Measurements from ENCODE around the gene EPHA5.

EPHA5 gene

DNA sequence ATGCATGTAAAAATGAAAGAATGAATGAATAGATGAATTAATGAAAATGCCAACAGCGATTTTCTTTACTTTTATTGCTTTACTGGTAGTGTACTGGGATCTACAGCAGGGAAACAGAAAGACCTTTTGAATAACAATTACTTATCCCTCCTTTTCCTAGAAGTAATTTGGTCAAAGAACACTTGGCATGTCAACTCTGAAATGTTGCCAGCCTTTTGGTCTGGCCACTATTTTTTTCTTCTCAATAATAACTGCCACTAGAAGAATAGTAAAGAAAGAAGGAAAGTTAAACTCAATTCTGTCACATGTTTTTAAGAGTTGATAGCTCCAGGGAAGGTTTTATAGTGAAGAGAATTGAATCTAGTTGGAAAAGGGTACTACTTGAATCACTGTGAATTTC is 52.9 kb downstream of the EPHA5 start:
- Histone ChIP-seq H3K9me3 (ENCODE audit: low read length) (no peaks in the 10 kb centered on the region), H3K4me1 (ENCODE audit: insufficient read depth, low read length) (no peaks in the 10 kb centered on the region), H3K36me3 (ENCODE audit: insufficient read depth, low read length) (no peaks in the 10 kb centered on the region), H3K27ac (ENCODE audit: low read depth, low read length) (no peak overlapping the region), H3K4me3 (ENCODE audit: low read depth in 1 of 2, low read length in 2 of 2) (no peak overlapping the region), H3K9ac (ENCODE audit: low read length) (no peak overlapping the region), H3K27me3 (ENCODE audit: control insufficient read depth in 1 of 2, insufficient read depth in 2 of 2, low read length in 2 of 2) (no peaks in the 10 kb centered on the region)

- H3K36me3 ChIP-seq (ENCODE audit: insufficient read depth, low read length): no peaks in the 10 kb centered on the region
- H3K27ac ChIP-seq (ENCODE audit: low read depth, low read length): no peak overlapping the region
- no peaks in the 10 kb centered on the region for H3K9me3 ChIP-seq (ENCODE audit: low read length)
- H3K9ac ChIP-seq (ENCODE audit: low read length): no peak overlapping the region
- no peaks in the 10 kb centered on the region for H3K4me1 ChIP-seq (ENCODE audit: insufficient read depth, low read length)
- H3K27me3 ChIP-seq (ENCODE audit: control insufficient read depth in 1 of 2, insufficient read depth in 2 of 2, low read length in 2 of 2): no peaks in the 10 kb centered on the region
- H3K4me3 ChIP-seq (ENCODE audit: low read depth in 1 of 2, low read length in 2 of 2): no peak overlapping the region
These were observed 65.8 kb downstream of the EPHA5 start for GRCh38 chr4:65604515-65604914.

- Histone ChIP-seq H3K9ac (ENCODE audit: low read length) (no peak overlapping the region), H3K36me3 (ENCODE audit: insufficient read depth, low read length) (no peaks in the 10 kb centered on the region), H3K9me3 (ENCODE audit: low read length) (no peaks in the 10 kb centered on the region), H3K27me3 (ENCODE audit: control insufficient read depth in 1 of 2, insufficient read depth in 2 of 2, low read length in 2 of 2) (no peaks in the 10 kb centered on the region), H3K27ac (ENCODE audit: low read depth, low read length) (no peak overlapping the region), H3K4me3 (ENCODE audit: low read depth in 1 of 2, low read length in 2 of 2) (no peak overlapping the region), H3K4me1 (ENCODE audit: insufficient read depth, low read length) (no peaks in the 10 kb centered on the region)
These were observed 69.6 kb downstream of the EPHA5 start for GRCh38 chr4:65600656-65601055.

DNA sequence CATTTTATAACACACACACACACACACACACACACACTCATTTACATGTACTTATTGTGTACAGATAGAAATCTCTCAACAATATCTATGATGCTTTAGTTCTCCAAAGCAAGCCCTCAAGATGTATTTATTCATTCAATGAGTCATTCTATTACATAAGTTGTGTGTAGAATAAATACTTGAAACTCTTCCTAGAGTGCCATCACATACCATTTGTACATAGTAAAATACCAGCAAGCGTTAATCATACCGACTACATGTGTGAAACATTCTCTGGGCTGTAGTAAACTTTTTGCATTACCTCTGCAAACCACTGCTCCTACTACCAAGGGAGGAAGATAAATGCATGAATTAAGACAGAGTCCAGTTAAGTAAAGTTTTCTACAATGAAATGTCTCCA is 70.9 kb downstream of the EPHA5 start:
- H3K9me3 ChIP-seq (ENCODE audit: low read length): no peaks in the 10 kb centered on the region
- no peaks in the 10 kb centered on the region for H3K4me1 ChIP-seq (ENCODE audit: insufficient read depth, low read length)
- no peaks in the 10 kb centered on the region for H3K27me3 ChIP-seq (ENCODE audit: control insufficient read depth in 1 of 2, insufficient read depth in 2 of 2, low read length in 2 of 2)
- no peak overlapping the region for H3K27ac ChIP-seq (ENCODE audit: low read depth, low read length)
- H3K9ac ChIP-seq (ENCODE audit: low read length): no peak overlapping the region
- H3K4me3 ChIP-seq (ENCODE audit: low read depth in 1 of 2, low read length in 2 of 2): no peak overlapping the region
- H3K36me3 ChIP-seq (ENCODE audit: insufficient read depth, low read length): no peaks in the 10 kb centered on the region

- Histone ChIP-seq H3K9ac (ENCODE audit: low read length) (no peak overlapping the region), H3K27ac (ENCODE audit: low read depth, low read length) (no peak overlapping the region), H3K9me3 (ENCODE audit: low read length) (no peaks in the 10 kb centered on the region), H3K36me3 (ENCODE audit: insufficient read depth, low read length) (no peaks in the 10 kb centered on the region), H3K4me1 (ENCODE audit: insufficient read depth, low read length) (no peaks in the 10 kb centered on the region), H3K4me3 (ENCODE audit: low read depth in 1 of 2, low read length in 2 of 2) (no peak overlapping the region), H3K27me3 (ENCODE audit: control insufficient read depth in 1 of 2, insufficient read depth in 2 of 2, low read length in 2 of 2) (no peaks in the 10 kb centered on the region)
These were observed 72.6 kb downstream of the EPHA5 start for GRCh38 chr4:65597697-65598096.

- Histone ChIP-seq H3K27ac (ENCODE audit: low read depth, low read length) (no peak overlapping the region), H3K27me3 (ENCODE audit: control insufficient read depth in 1 of 2, insufficient read depth in 2 of 2, low read length in 2 of 2) (no peaks in the 10 kb centered on the region), H3K4me3 (ENCODE audit: low read depth in 1 of 2, low read length in 2 of 2) (no peak overlapping the region), H3K36me3 (ENCODE audit: insufficient read depth, low read length) (no peaks in the 10 kb centered on the region), H3K9ac (ENCODE audit: low read length) (no peak overlapping the region), H3K4me1 (ENCODE audit: insufficient read depth, low read length) (no peaks in the 10 kb centered on the region), H3K9me3 (ENCODE audit: low read length) (no peaks in the 10 kb centered on the region)
These were observed 78.2 kb downstream of the EPHA5 start for GRCh38 chr4:65592089-65592488.

DNA sequence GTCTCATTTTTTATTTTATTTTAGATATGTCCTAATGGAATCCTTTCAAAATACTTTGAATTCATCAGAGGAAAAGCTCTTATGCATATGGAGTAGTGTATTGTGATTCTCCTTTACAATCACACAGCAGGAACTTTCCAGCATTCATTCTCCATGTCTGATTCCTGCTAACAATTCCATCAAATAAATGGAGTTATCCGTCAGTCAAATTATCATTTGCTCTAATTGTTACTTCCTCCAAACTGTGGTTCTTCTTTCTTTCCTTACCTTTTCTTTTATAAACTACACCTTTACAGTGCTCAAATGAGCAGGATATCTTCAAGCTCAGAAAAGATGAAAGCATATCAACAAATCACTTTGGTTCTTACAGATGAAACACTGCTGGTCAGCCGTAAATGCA is 80.4 kb downstream of the EPHA5 start:
- no peaks in the 10 kb centered on the region for H3K4me1 ChIP-seq (ENCODE audit: insufficient read depth, low read length)
- H3K36me3 ChIP-seq (ENCODE audit: insufficient read depth, low read length): no peaks in the 10 kb centered on the region
- no peaks in the 10 kb centered on the region for H3K9me3 ChIP-seq (ENCODE audit: low read length)
- no peak overlapping the region for H3K9ac ChIP-seq (ENCODE audit: low read length)
- no peak overlapping the region for H3K27ac ChIP-seq (ENCODE audit: low read depth, low read length)
- H3K4me3 ChIP-seq (ENCODE audit: low read depth in 1 of 2, low read length in 2 of 2): no peak overlapping the region
- no peaks in the 10 kb centered on the region for H3K27me3 ChIP-seq (ENCODE audit: control insufficient read depth in 1 of 2, insufficient read depth in 2 of 2, low read length in 2 of 2)

DNA sequence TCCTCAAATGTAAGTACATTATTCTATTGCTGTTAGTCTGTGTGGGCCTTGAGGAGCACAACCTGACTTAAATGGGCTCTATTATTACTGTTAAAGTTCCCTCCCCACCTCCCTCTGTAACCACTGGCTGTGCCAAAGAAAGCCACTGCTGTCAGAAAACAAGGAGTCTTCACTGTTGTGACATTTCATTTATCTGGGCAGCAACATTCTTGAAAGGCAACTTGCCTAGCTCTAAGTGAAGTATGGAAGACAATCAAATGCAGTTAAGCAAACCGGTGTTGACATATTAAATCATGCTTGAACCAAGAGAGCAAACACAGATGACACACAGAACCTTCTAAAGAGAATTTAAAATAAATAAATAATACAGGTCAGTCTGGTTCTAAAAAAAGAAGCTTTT is 81.0 kb downstream of the EPHA5 start:
- H3K4me1 ChIP-seq (ENCODE audit: insufficient read depth, low read length): no peaks in the 10 kb centered on the region
- H3K9ac ChIP-seq (ENCODE audit: low read length): no peak overlapping the region
- no peak overlapping the region for H3K27ac ChIP-seq (ENCODE audit: low read depth, low read length)
- no peak overlapping the region for H3K4me3 ChIP-seq (ENCODE audit: low read depth in 1 of 2, low read length in 2 of 2)
- H3K9me3 ChIP-seq (ENCODE audit: low read length): no peaks in the 10 kb centered on the region
- H3K36me3 ChIP-seq (ENCODE audit: insufficient read depth, low read length): no peaks in the 10 kb centered on the region
- H3K27me3 ChIP-seq (ENCODE audit: control insufficient read depth in 1 of 2, insufficient read depth in 2 of 2, low read length in 2 of 2): no peaks in the 10 kb centered on the region

DNA sequence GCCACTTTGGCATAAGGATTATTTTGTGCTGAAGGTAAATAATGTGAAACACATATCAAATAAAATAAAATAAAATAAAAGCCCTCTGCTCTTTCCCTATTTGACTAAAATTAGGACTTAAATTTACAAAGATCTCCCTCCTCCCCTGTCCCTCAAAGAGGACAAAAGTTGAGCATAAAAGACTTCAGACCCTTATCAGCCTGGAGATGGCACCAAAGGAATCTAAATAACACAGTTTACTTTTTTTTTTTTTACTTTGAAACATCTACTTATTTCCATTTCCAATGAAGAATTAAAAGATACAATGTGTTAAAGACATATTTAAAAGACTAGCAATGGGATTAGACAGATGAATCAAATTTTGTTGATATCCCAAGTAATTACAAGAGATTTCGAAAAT is 89.7 kb downstream of the EPHA5 start:
- Histone ChIP-seq H3K27ac (ENCODE audit: low read depth, low read length) (no peak overlapping the region), H3K9ac (ENCODE audit: low read length) (no peak overlapping the region), H3K4me3 (ENCODE audit: low read depth in 1 of 2, low read length in 2 of 2) (no peak overlapping the region), H3K36me3 (ENCODE audit: insufficient read depth, low read length) (no peaks in the 10 kb centered on the region), H3K27me3 (ENCODE audit: control insufficient read depth in 1 of 2, insufficient read depth in 2 of 2, low read length in 2 of 2) (no peaks in the 10 kb centered on the region), H3K4me1 (ENCODE audit: insufficient read depth, low read length) (no peaks in the 10 kb centered on the region), H3K9me3 (ENCODE audit: low read length) (no peaks in the 10 kb centered on the region)

GRCh38 chr4:65566473-65566872 is 103.8 kb downstream of the EPHA5 start:
- no peak overlapping the region for H3K9ac ChIP-seq (ENCODE audit: low read length)
- no peak overlapping the region for H3K4me3 ChIP-seq (ENCODE audit: low read depth in 1 of 2, low read length in 2 of 2)
- no peaks in the 10 kb centered on the region for H3K9me3 ChIP-seq (ENCODE audit: low read length)
- no peak overlapping the region for H3K27ac ChIP-seq (ENCODE audit: low read depth, low read length)
- no peaks in the 10 kb centered on the region for H3K36me3 ChIP-seq (ENCODE audit: insufficient read depth, low read length)
- no peaks in the 10 kb centered on the region for H3K4me1 ChIP-seq (ENCODE audit: insufficient read depth, low read length)
- no peaks in the 10 kb centered on the region for H3K27me3 ChIP-seq (ENCODE audit: control insufficient read depth in 1 of 2, insufficient read depth in 2 of 2, low read length in 2 of 2)

GRCh38 chr4:65561164-65561563 is 109.1 kb downstream of the EPHA5 start:
- no peaks in the 10 kb centered on the region for H3K9me3 ChIP-seq (ENCODE audit: low read length)
- H3K36me3 ChIP-seq (ENCODE audit: insufficient read depth, low read length): no peaks in the 10 kb centered on the region
- H3K27me3 ChIP-seq (ENCODE audit: control insufficient read depth in 1 of 2, insufficient read depth in 2 of 2, low read length in 2 of 2): no peaks in the 10 kb centered on the region
- H3K4me1 ChIP-seq (ENCODE audit: insufficient read depth, low read length): no peaks in the 10 kb centered on the region
- no peak overlapping the region for H3K9ac ChIP-seq (ENCODE audit: low read length)
- H3K27ac ChIP-seq (ENCODE audit: low read depth, low read length): no peak overlapping the region
- H3K4me3 ChIP-seq (ENCODE audit: low read depth in 1 of 2, low read length in 2 of 2): no peak overlapping the region

DNA sequence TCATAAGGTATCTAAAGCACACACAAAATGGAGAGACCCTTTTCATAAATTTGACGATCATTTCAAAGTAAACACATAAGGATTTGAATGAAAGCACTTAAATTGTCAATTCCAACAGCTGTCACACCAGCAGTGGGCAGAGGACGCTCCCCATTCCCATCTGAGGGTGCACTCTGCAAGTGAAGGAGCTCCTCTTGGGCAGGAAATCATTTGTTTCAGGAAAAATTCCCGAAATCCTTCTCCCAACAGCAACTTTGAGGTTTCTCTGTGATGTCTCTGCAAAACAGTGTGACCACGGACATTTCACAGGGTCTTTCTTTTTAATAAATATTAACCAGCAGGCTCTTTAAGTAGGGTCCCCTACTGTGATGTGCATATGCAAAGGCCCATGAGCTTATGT is 111.0 kb downstream of the EPHA5 start:
- H3K9ac ChIP-seq (ENCODE audit: low read length): no peak overlapping the region
- H3K4me1 ChIP-seq (ENCODE audit: insufficient read depth, low read length): no peaks in the 10 kb centered on the region
- H3K27me3 ChIP-seq (ENCODE audit: control insufficient read depth in 1 of 2, insufficient read depth in 2 of 2, low read length in 2 of 2): no peaks in the 10 kb centered on the region
- no peak overlapping the region for H3K4me3 ChIP-seq (ENCODE audit: low read depth in 1 of 2, low read length in 2 of 2)
- H3K36me3 ChIP-seq (ENCODE audit: insufficient read depth, low read length): no peaks in the 10 kb centered on the region
- H3K27ac ChIP-seq (ENCODE audit: low read depth, low read length): no peak overlapping the region
- no peaks in the 10 kb centered on the region for H3K9me3 ChIP-seq (ENCODE audit: low read length)
